Ureter (tissue), 1 donor: ENCODE data around the gene MAP4K5. TPM values are rescaled to one million over a fixed set of nuclear protein-coding genes. Genes with fewer than 3 reads are reported as not detected.

Experiments
- DNase-seq: peaks from one replicate; pipeline ENCODE4 v3.0.0-alpha.2; 2020; ENCODE audit warnings: low spot score
- total RNA-seq: library from RNA; stranded (reverse); gene quantifications from one replicate; pipeline ENCODE4 v1.2.4, GENCODE V29; 2023
- donor health status: DM: yes; HTN: yes; CAD: no.

The MAP4K5 gene
- total RNA-seq, 1 donor from 2014 or later = 71.8 TPM

GRCh38 chr14:50399251-50400032, 132.9 kb downstream of the MAP4K5 start:
- peak; percentile 73 for DNase-seq

- no peak for DNase-seq
Measured at GRCh38 chr14:50398189-50398580, 134.2 kb downstream of the MAP4K5 start.

- no peak for DNase-seq
Measured at GRCh38 chr14:50397390-50398188, 134.8 kb downstream of the MAP4K5 start.

GRCh38 chr14:50396631-50397389, 135.6 kb downstream of the MAP4K5 start, which contains the start of gene CDKL1:
Gene CDKL1 (minus strand): TSS chr14:50396881. CDS start chr14:50395868, 1,013 bp downstream.
- DNase-seq = peak; percentile 60

- DNase-seq = no peak
Measured at GRCh38 chr14:50395448-50395847, 136.9 kb downstream of the MAP4K5 start.

GRCh38 chr14:50394713-50395112, 137.7 kb downstream of the MAP4K5 start:
- DNase-seq = no peak

GRCh38 chr14:50389668-50390441, 142.5 kb downstream of the MAP4K5 start:
- no peak for DNase-seq

- peak; percentile 65 for DNase-seq
Measured at GRCh38 chr14:50388256-50388931, 144.0 kb downstream of the MAP4K5 start.

- DNase-seq = no peak
Measured at GRCh38 chr14:50387548-50387947, 144.8 kb downstream of the MAP4K5 start.

- no peak for DNase-seq
Measured at GRCh38 chr14:50383618-50384225, 148.6 kb downstream of the MAP4K5 start.

GRCh38 chr14:50381823-50382287, 150.5 kb downstream of the MAP4K5 start:
- peak; percentile 34 for DNase-seq

- DNase-seq = no peak
Measured at GRCh38 chr14:50381008-50381407, 151.4 kb downstream of the MAP4K5 start.

- DNase-seq = no peak
Measured at GRCh38 chr14:50380455-50380854, 151.9 kb downstream of the MAP4K5 start.

GRCh38 chr14:50379563-50379962, 152.8 kb downstream of the MAP4K5 start:
- peak; percentile 4 for DNase-seq

- DNase-seq = no peak
Measured at GRCh38 chr14:50377550-50378085, 154.8 kb downstream of the MAP4K5 start.

GRCh38 chr14:50375760-50376159, 156.6 kb downstream of the MAP4K5 start:
- DNase-seq = no peak

GRCh38 chr14:50373959-50374358, 158.4 kb downstream of the MAP4K5 start:
- DNase-seq = no peak

- no peak for DNase-seq
Measured at GRCh38 chr14:50371546-50371945, 160.8 kb downstream of the MAP4K5 start.
